Measurements from ENCODE around the gene BLVRB. TPM values are rescaled to one million over a fixed set of nuclear protein-coding genes. Genes with fewer than 3 reads are reported as not detected.
A peak's percentile ranks its signal among the peaks of the same experiment; 100 is the strongest.

The BLVRB gene
- total and polyA plus RNA-seq, 10 of the 15 experiments (the other 5 are each of a cell fraction or from before 2014, with no cell fraction given): 6.3 to 53.3 (median 27.8) TPM

DNA sequence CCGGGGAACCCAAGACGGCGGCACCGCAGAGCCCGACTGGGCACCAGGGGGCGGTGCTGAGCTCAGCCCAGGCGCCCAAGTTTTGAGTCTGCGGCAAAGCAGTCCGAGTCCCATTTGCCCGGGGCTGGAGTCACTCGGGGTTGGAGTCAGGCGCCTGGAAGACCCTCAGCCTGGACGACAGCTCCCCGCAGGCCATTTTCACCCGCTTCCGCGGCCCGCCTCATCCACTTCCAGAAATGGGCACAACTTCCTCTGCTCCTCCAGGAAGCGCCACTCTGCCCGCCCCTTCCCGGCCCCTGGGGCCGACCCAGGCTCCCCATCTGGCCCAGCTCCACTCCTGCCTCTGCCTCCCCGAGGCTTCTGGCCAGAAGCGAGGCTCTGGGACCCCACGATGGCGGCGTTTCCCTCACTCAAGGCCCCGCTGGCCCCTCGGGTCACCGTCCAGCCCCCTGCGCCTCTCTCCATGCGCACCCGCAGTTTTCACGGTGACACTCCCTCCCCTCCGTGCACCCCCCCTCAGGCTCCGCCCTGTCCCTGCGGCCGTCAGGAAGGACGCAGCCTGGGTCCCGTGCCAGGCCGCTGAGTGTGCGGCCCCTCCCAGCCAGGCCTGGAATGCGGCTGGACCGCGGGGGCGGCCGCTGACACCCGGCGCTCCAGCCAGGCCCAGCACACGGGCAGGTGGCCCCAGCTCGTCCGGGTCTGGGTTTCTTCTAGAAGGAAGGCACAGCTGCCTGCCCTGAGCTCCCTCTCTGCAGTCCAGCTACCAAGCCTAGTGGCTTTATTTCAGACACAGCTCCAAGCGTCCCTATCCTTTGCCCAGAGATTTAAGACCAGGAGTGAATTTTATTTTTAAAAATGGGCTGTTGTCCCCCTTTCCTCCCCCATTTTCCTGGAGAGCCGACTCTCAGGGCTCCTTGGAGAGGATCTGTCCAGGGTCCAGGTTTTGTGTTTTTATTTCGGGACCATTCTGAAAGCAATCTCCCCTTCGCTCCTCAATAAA lies 44.5 kb downstream of the BLVRB start:
- Histone ChIP-seq H2AFZ (ENCODE audit: control insufficient read depth, low read depth, low read length) (peak overlapping the region; percentile 93), H3K4me3 (peak overlapping the region; percentile 75), H3K79me2 (ENCODE audit: control insufficient read depth, insufficient read depth, low read length) (peaks cover 27% of the 10 kb centered on the region), H3K27me3 (replicated peaks in 1 of 2; ENCODE audit: control insufficient read depth in 2 of 2, insufficient read depth in 2 of 2, low read length in 1 of 2) (no peaks in the 10 kb centered on the region), H3K27ac (ENCODE audit: control insufficient read depth, insufficient read depth) (peak overlapping the region; percentile 95), H3K4me1 (ENCODE audit: control insufficient read depth, insufficient read depth, low read length) (peaks cover 16% of the 10 kb centered on the region), H3K4me2 (ENCODE audit: control insufficient read depth, insufficient read depth) (peak overlapping the region; percentile 83), H4K20me1 (ENCODE audit: control insufficient read depth, insufficient read depth) (no peaks in the 10 kb centered on the region), H3K9me3 (replicated peaks; ENCODE audit: control insufficient read depth, insufficient read depth, low read length) (no peaks in the 10 kb centered on the region), H3K36me3 (ENCODE audit: control insufficient read depth in 2 of 2, insufficient read depth in 2 of 2, low read length in 1 of 2) (peaks cover 0 to 6% of the 10 kb centered on the region in 2 experiments; a peak in 2 of 4 replicates), H3K9ac (ENCODE audit: control insufficient read depth, insufficient read depth, low read length) (peak overlapping the region; percentile 77)
- ChIA-PET SMC1A (ENCODE audit: uncharacterized antibody, unreplicated experiment) (interaction anchor here (0.7 to 2.3 kb wide), 18 partner anchors 10 to 281 kb away, joined by 3 to 35 read pairs (median 4); partner anchors contain the start of genes BLVRB, PLD3 and SERTAD3), CTCF (interaction anchor here (0.6 to 7.1 kb wide), 26 partner anchors 10 to 338 kb away, joined by 3 to 67 read pairs (median 6); partner anchors contain the start of genes BLVRB, C19orf47, PLD3 and SERTAD3), RAD21 (ENCODE audit: unreplicated experiment) (interaction anchor here (0.6 to 2.7 kb wide), 14 partner anchors 10 to 149 kb away, joined by 3 to 35 read pairs (median 4); partner anchors contain the start of genes BLVRB, PLD3 and SERTAD3), POLR2A (interaction anchor here (0.5 to 5.5 kb wide), 23 partner anchors 8 to 452 kb away, joined by 3 to 55 read pairs (median 4); partner anchors contain the start of genes AKT2, BLVRB, C19orf47 and EGLN2)
- WGBS (ENCODE audit: insufficient coverage, insufficient replicate concordance, low lambda C conversion rate, missing lambda C conversion rate): 7% methylated on average over 52 of the region's 56 CpGs
- FAIRE-seq (peak; percentile 52), DNase-seq (ENCODE audit: low read depth, low spot score) (no peak), ATAC-seq (peak; percentile 73)
- in situ Hi-C loops (cut with MboI): no loop called here
- no TSS peak for BruUV-seq (replicated peaks)
- intact Hi-C loops (cut with micrococcal nuclease; ENCODE audit: unreplicated experiment): loop anchor here (1.0 kb wide), 1 partner anchor 23 kb away; the partner anchor contains the start of gene SERTAD3
- TF ChIP-seq EP300 (IDR thresholded peaks at IDR 0.05; ENCODE audit: borderline replicate concordance in 1 of 2, control insufficient read depth in 1 of 2, low read depth in 2 of 2, low read length in 2 of 2) (no peak), CHD2 (IDR thresholded peaks at IDR 0.05; ENCODE audit: borderline replicate concordance, low read depth, low read length) (no peak; the same call in 1 of the 2 replicates), SUZ12 (IDR thresholded peaks at IDR 0.05; ENCODE audit: unreplicated experiment) (no peak), NRF1 (conservative IDR thresholded peaks at IDR 0.05; ENCODE audit: low read depth, low read length) (peak; percentile 29; the same call in 1 of the 2 replicates), CREM (IDR thresholded peaks at IDR 0.05; ENCODE audit: low read depth) (no peak), MTA3 (IDR thresholded peaks at IDR 0.05; ENCODE audit: borderline replicate concordance, low read length) (no peak), RBBP5 (conservative IDR thresholded peaks at IDR 0.05) (no peak), CEBPB (IDR thresholded peaks at IDR 0.05; ENCODE audit: borderline replicate concordance in 1 of 2, low read depth in 2 of 2, low read length in 2 of 2) (no peak), SMARCA5 (IDR thresholded peaks at IDR 0.05) (peak; percentile 98), RFX5 (IDR thresholded peaks at IDR 0.05; ENCODE audit: low read depth, low read length) (0 out of 2 replicates have a peak, but pooled peaks have one; percentile 43)
- TF ChIP-seq, protein P1, sequence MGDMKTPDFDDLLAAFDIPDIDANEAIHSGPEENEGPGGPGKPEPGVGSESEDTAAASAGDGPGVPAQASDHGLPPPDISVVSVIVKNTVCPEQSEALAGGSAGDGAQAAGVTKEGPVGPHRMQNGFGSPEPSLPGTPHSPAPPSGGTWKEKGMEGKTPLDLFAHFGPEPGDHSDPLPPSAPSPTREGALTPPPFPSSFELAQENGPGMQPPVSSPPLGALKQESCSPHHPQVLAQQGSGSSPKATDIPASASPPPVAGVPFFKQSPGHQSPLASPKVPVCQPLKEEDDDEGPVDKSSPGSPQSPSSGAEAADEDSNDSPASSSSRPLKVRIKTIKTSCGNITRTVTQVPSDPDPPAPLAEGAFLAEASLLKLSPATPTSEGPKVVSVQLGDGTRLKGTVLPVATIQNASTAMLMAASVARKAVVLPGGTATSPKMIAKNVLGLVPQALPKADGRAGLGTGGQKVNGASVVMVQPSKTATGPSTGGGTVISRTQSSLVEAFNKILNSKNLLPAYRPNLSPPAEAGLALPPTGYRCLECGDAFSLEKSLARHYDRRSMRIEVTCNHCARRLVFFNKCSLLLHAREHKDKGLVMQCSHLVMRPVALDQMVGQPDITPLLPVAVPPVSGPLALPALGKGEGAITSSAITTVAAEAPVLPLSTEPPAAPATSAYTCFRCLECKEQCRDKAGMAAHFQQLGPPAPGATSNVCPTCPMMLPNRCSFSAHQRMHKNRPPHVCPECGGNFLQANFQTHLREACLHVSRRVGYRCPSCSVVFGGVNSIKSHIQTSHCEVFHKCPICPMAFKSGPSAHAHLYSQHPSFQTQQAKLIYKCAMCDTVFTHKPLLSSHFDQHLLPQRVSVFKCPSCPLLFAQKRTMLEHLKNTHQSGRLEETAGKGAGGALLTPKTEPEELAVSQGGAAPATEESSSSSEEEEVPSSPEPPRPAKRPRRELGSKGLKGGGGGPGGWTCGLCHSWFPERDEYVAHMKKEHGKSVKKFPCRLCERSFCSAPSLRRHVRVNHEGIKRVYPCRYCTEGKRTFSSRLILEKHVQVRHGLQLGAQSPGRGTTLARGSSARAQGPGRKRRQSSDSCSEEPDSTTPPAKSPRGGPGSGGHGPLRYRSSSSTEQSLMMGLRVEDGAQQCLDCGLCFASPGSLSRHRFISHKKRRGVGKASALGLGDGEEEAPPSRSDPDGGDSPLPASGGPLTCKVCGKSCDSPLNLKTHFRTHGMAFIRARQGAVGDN (IDR thresholded peaks at IDR 0.05): peak; percentile 88

Measured in GM12878 (cell line).